Uterus (tissue), 2 donors: ENCODE data around the gene KRT38.

Experiments used
- POLR2A ChIP-seq, 2 donors: fragments of 450-650 bp; IDR thresholded peaks; one replicate each; pipeline ENCODE4 v1.6.1; 2016; ENCODE audit warnings: antibody characterized with exemption in 2 of 2, mild to moderate bottlenecking in 1 of 2, moderate library complexity in 1 of 2
- TF ChIP-seq, protein P1 (sequence below), 4 experiments: fragments of 200-600 bp in 2 of 4; fragments of 450-650 bp in 2 of 4; sonication (generic) in 2 of 4; IDR thresholded peaks; one replicate each; pipeline ENCODE4 v1.5.1; 2016 to 2019; ENCODE audit warnings: antibody characterized with exemption in 4 of 4, mild to moderate bottlenecking in 2 of 4, moderate library complexity in 1 of 4

DNA sequence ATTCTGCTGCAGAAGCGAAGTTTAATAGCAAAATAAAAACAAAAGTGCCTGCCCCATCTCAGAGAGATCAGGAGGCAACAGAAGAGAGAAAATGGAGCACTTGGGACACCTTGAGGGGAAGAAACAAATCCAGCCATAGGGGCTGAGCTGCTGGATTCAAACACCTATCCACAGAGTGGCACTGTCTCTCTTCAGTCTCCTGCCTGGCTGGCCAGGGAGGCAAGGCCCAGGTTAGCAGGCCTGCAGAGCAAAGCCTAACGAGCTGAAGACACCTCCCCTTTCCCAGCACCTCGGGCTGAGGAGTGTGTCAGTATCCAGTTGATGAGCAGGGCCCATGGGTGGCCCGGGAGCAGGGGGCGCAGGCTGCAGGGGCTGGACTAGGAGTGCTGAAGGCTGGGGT is 34.6 kb downstream of the KRT38 start:
- TF ChIP-seq, protein P1, sequence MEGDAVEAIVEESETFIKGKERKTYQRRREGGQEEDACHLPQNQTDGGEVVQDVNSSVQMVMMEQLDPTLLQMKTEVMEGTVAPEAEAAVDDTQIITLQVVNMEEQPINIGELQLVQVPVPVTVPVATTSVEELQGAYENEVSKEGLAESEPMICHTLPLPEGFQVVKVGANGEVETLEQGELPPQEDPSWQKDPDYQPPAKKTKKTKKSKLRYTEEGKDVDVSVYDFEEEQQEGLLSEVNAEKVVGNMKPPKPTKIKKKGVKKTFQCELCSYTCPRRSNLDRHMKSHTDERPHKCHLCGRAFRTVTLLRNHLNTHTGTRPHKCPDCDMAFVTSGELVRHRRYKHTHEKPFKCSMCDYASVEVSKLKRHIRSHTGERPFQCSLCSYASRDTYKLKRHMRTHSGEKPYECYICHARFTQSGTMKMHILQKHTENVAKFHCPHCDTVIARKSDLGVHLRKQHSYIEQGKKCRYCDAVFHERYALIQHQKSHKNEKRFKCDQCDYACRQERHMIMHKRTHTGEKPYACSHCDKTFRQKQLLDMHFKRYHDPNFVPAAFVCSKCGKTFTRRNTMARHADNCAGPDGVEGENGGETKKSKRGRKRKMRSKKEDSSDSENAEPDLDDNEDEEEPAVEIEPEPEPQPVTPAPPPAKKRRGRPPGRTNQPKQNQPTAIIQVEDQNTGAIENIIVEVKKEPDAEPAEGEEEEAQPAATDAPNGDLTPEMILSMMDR (IDR thresholded peaks at IDR 0.05): no peak
- TF ChIP-seq POLR2A (IDR thresholded peaks at IDR 0.05): no peak
